SU-DHL-6 (cell line): ENCODE results near the gene CGB1.

Experiments used
- EZH2phosphoT487 ChIP-seq: fragments of 200-600 bp; sonication (generic), shearing (Covaris generic); conservative IDR thresholded peaks from 2 replicates; pipeline ENCODE4 v1.6.1; 2018; ENCODE audit warnings: mild to moderate bottlenecking, antibody characterized with exemption, low read length, moderate library complexity, mixed read lengths
- TF ChIP-seq, protein P1 (sequence below): fragments of 200-600 bp; sonication (generic); IDR thresholded peaks from one replicate; pipeline ENCODE4 v1.5.1; 2017; ENCODE audit warnings: antibody characterized with exemption, mild to moderate bottlenecking, low read length, moderate library complexity; ENCODE audit not compliant: insufficient read depth, poor library complexity, severe bottlenecking

DNA sequence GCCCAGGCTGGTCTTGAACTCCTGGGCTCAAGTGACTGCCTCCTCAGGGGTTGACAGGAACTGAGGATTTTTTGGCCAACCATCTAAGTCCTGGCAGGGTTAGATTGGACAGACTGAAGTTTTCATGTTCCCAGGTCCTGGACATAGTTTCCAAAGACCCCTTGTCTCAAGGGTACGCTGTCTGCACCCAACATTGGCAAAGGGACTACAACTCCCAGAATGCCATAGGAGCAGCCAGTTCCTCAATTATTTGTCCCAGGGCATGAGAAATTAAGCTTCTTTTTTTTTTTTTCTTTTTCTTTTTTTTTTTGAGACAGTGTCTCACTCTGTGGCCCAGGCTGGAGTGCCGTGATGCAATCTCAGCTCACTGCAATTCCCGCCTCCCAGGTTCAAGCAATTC, 50.5 kb downstream of the CGB1 start:
- TF ChIP-seq, protein P1, sequence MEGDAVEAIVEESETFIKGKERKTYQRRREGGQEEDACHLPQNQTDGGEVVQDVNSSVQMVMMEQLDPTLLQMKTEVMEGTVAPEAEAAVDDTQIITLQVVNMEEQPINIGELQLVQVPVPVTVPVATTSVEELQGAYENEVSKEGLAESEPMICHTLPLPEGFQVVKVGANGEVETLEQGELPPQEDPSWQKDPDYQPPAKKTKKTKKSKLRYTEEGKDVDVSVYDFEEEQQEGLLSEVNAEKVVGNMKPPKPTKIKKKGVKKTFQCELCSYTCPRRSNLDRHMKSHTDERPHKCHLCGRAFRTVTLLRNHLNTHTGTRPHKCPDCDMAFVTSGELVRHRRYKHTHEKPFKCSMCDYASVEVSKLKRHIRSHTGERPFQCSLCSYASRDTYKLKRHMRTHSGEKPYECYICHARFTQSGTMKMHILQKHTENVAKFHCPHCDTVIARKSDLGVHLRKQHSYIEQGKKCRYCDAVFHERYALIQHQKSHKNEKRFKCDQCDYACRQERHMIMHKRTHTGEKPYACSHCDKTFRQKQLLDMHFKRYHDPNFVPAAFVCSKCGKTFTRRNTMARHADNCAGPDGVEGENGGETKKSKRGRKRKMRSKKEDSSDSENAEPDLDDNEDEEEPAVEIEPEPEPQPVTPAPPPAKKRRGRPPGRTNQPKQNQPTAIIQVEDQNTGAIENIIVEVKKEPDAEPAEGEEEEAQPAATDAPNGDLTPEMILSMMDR: no peak
- TF ChIP-seq EZH2phosphoT487: no peak
